DOHH2 (cell line): ENCODE data around the gene DNAJB7.

Experiments used
- EZH2phosphoT487 ChIP-seq: fragments of 200-600 bp; sonication (generic); IDR thresholded peaks from 2 replicates; pipeline ENCODE4 v1.6.1; 2017; ENCODE audit warnings: borderline replicate concordance, mild to moderate bottlenecking, antibody characterized with exemption, low read length, moderate library complexity, mixed read lengths
- TF ChIP-seq, protein P1 (sequence below): fragments of 200-600 bp; sonication (generic); IDR thresholded peaks from one replicate; pipeline ENCODE4 v1.5.1; 2014; ENCODE audit warnings: antibody characterized with exemption, mild to moderate bottlenecking, low read depth, low read length; ENCODE audit not compliant: poor library complexity, severe bottlenecking

DNA sequence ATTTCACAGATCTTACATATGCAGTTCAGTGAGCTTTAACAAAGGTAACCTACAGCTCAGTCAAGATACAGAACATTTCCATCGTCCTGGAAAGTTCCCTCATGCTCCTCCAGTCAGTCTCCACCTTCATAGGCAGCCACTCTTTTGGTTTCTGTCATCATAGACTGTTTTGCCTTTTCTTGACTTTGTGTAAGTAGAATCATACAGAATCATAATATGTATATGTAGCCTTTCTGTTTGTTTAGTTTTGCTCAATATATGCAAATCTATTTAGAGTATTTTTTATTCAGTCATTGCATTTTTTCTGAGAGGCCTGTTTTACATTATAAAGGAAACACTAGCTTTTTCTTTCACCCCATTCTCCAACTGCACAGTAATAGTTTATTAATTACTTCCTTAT, 15.0 kb upstream of the DNAJB7 start:
- TF ChIP-seq, protein P1, sequence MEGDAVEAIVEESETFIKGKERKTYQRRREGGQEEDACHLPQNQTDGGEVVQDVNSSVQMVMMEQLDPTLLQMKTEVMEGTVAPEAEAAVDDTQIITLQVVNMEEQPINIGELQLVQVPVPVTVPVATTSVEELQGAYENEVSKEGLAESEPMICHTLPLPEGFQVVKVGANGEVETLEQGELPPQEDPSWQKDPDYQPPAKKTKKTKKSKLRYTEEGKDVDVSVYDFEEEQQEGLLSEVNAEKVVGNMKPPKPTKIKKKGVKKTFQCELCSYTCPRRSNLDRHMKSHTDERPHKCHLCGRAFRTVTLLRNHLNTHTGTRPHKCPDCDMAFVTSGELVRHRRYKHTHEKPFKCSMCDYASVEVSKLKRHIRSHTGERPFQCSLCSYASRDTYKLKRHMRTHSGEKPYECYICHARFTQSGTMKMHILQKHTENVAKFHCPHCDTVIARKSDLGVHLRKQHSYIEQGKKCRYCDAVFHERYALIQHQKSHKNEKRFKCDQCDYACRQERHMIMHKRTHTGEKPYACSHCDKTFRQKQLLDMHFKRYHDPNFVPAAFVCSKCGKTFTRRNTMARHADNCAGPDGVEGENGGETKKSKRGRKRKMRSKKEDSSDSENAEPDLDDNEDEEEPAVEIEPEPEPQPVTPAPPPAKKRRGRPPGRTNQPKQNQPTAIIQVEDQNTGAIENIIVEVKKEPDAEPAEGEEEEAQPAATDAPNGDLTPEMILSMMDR, result no peak
- TF ChIP-seq EZH2phosphoT487, result no peak
